Stimulated activated CD8-positive, alpha-beta memory T cell treated with anti-CD3 and anti-CD28 coated beads, Interleukin-2, amount 100 ng/mL, for 48 hours (primary cell): ENCODE data around the gene SCGB1C2.
A peak's percentile ranks its signal among the peaks of the same experiment; 100 is the strongest.

ENCODE experiments used
- DNase-seq, 2 donors: peaks; one replicate each; pipeline ENCODE4 v3.0.0-alpha.2; 2020; ENCODE audit warnings: low read depth in 2 of 2

The SCGB1C2 gene

DNA sequence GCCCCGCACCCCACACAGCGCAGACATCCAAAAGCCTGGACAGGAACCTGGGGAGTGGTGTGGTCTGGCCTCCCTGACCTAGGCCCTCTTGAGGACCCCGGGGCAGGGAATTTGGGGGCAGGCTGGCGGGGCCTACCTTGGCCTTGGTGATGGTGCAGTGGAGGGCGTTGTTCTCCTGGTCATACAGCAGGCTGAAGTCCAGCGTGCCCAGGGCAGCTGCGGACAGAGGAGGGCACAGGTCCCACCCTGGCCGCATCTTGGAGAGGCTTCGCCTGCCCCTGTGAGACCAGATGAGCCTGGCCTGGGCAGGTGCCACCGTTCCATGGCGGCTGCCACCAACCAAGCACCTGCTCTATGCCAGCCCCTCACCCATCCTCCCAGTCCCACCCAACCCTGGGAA, 35.0 kb downstream of the SCGB1C2 start:
- DNase-seq = no peak

DNA sequence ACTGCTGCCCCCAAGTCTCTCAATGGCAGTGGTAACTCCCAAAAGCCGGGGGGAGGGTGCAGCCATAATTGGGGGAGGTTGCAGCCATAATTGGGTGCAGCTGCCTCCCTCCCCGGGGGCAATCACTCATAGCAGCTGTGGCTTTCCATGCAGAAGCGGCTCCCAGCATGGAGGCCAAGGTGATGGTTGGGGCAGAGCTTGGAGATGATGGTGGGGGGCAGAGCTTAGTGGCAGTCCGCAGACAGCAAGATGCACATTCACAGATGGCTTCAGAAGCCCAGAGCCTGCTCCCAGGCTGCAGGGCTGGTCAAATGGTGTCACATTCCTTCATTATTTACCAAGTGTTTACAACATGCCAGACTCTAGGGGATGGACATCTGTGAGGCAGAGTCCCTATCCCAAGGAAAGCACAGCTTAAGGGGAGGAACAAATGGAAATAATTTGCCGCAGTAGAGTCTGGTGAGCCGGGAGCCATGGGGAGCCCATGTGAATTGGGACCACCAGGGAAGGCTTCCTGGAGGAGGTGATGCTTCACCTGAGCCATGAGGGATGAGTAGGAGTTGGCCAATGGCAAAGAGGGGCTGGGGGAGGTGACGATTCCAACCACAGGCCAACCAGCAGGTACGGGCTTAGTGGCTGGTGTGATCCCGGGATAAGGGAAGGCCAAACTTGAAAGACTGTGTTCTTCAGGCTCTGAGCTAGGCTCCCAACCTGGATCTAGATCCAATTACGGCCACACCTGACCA, 36.0 kb downstream of the SCGB1C2 start:
- no peak for DNase-seq

DNA sequence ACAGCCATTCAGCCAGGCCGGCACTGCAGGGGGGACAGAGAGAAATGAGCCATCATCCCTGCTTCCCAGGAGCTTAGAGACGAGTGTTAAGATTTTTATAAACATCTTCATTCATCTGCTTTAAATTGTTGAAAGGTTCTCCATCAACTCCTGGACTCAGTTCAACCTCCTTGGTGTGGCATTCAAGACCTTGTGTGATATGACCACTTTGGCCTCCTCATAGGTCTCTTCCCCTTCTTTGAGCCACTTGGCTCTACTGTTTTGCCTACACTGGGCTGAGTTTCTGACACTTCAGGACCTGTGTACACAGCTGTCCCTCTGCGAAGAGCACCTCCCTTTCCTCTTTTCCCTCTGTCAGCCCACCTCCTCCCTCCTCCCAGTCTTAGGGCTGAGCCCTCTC, 39.8 kb downstream of the SCGB1C2 start:
- DNase-seq = no peak

DNA sequence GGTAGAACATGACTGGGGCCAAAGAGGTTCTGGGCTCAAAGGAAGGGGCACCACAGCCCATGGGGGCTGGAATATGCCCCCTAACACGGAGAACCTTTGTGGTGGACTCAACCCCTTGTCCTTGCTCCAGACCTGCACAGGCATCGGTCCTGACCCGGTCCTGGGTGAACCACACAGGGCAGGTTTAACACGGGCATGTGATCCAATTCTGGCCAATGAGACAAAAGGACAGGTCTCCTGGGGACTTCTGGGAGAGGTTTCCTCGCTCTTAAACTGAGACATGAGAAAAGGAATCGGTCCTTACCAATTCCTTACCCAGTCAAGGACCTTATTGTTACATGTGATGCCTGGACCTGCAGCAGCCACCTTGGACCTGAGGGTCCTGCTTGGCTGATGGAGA, 40.4 kb downstream of the SCGB1C2 start:
- no peak for DNase-seq

DNA sequence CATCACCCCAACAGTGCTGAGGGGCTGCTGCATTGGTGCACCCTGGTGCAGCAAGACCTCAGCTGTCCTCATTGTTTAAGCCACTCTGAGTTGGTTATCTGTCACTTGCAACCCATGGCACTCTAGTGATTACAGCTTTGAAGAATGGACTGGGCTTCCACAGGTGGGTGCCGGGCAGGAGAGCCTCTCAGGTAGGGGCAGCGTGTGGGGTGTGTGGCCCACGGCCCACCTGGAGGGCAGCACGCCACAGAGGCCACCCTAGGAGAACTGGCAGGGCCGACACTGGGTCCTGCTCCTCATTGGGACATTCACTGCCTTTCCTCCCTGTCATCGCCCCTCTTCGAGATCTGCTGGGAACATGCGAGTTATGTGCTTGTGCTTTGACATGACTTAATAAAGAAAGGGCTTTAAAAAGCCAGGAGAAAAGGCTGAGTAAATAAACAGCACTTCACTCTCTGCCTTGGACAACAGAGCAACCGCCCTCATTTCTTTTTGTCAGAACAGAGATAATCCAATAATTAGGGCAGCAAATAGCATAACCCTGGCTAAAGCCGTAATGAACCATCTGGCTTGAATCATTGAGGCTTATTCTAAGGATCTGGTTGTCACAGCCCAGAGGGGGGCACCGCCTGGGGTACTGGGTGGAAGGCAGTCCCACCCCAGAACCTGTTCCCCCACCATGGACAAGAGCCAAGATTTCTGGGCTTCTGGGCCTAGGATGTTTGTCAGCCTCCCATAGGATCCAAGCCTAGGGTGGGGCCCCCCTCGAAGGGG, 41.1 kb downstream of the SCGB1C2 start:
- DNase-seq = no peak

DNA sequence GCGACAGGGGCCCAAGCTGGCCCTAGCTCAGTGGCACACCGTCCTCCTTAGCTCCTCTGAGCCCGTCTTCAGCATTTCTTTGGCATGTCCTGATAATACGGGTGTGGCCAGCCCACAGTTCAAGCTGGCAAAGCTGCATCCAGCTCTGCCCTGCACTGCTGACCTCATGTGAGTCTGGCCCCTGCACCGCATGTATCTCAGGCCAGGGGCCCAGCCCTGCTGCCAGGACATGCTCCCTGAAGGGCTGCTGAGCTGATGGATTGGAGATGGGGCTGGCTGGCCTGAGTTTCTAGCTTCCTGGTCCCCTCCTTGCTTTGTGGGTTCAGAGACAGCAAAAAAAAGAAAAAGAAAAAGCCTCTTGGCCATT, 41.7 kb downstream of the SCGB1C2 start:
- DNase-seq = no peak

DNA sequence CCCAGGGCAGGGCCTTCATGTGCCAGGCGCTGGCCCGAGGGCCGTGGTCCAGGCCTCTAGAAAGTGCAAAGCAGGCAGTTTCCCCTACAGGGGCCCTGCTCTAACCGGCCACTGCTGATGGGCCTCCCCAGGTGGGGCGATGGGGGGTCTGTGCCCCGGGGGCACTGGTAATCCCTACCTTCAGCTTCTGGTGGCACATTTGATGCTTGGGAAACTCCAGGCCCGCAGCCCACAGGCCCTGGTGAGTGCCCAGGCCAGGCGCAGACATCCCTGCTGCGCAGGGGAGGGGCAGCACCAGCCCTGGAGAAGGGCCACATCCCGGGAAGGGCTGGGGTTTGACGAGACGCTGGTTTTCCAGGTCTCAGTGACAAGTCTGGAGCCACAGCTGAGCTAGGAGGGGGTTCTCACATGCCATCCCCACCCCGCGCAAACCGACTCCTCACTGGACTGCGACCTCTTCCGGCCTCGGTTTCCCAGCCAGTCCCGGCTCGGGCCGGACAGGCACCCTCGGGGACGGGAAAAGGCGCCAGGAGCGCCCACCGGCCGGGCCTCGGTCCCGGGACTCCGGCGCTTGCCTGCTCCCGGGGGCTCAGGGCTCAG, 42.5 kb downstream of the SCGB1C2 start:
- no peak for DNase-seq

DNA sequence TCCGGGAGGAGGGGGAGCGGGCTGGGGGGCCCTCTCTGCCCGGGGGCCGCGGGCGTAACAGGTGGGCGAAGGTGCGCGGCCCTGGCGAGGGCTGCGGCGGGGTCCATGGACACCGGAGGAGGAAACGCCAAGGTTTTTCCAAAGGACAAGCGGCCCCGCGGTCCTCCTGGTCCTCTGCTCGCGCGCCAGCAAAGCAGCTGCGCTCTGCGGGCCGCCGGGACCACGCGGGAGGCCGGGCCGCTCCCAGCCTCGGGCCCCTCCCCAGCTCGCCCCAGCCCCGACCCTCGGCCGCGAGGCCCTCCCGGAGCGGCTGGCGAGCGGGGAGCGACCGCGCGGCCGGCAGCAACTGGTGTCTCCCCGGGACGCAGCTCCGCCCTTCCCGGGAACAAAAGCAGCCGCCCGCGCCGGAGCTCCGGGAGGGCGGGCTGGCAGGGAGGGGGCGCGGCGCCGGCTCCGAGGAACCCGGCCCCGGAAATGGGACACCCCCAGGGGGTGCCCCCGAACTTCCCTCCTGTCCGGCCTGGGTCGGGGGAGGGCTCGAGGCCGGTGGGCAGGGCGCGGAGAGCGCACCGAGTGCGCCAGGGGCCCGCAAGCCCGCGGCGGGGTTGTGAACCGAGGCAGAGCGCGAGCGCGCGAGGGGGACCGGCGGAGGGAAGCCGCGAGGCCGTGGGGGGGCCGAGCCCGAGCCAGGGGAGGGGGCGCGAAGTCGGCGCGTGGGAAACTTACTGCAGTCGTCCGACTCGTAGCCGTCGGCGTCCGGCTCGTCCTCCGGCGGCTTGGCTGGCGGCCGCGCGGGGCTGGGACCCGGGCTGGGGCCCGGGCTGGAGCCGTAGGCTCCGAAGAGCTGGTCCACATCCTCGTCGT, 43.2 kb downstream of the SCGB1C2 start:
- DNase-seq = no peak

DNA sequence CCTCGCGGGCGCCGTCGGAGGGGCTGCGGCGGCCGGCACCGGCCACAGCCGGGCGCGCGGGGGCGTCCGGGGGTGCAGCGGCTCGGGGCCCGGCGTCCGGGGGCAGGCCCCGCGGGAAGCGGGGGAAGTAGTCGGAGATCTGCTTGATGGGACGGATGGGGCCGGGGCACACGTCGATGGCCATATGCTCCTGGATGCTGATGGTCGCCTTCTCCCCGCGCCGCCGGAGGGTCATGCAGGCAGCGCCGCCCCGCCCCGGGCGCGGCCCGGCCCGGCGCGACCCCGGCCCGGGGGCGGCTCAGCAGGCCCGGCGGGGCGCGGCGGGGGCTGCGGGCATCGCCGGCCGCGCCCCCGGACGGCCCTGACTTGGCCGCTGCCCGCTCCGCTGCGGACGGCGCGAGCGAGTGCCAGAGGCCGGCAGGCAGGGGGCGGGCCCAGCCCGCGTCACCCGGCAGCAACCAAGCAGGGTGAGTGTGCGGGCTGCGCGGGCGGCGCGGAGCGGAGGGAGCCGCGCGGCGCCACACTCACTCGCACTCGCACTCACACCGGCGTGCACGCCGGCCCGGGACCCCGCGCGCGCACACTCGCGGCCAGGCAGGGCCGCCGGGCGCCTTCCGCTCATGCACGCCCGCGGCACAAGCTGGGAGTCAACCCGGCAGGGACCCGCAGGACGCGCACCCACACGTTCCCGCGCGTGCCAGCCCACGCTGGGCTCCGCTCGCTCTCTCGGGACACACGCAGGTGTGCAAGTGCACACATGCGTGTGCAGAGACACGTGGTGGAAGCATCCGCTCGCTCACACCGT, 44.1 kb downstream of the SCGB1C2 start, which contains the start of gene DOC2B:
TSS of gene DOC2B (minus strand) at position 406 of the 805 bp plus-strand sequence. CDS start at position 235, 171 bp downstream.
- no peak for DNase-seq

DNA sequence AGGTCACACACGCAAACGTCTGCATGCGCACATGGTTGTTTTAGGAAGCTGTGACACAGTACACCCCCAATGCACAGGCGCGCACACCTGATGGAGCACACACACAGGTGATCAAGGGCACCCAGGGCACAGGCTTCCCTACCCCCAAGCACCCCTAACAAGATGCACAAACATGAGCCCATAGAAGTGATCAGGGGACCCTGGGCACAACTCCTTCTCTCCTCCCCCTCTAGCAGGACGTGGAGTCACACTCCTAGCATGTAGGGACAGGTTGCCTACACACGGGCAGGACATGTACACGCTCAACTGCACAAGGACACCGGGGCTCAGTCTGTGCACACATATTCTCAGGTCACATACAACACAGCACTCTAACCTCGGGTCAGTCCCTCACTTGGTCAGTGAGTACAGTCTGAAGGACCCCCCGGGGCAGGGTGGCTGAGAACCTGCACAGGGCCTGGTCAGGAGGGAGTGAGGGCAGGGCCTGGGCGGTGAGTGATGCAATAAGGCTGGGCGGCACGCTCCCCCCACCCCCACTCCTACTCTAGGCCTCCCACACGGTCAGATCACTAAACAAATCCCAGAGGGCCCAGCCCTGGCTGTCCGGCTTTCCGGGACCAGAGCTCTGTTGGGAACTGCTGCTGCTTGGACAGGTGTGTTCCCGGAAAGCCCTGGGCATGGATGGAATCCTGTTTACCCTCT, 44.8 kb downstream of the SCGB1C2 start:
- no peak for DNase-seq

DNA sequence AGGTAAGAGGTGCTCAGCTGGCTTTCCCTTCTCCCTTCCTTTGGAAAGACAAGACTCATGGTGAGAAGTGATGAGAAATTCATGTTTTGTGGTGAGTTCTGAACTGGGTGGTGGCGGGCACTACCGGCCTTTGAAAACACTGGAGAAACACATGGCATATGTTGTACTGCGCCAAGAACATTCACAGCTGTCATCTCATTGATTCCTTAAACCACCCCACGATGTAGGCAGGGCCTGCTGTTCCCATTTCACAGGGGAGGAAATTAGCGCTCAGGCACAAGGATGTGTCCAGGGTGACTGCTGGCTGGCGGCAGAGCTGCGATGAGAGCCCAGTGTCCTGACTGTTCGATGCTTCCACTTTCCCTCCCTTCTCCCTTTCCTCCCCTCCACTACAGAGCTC, 45.7 kb downstream of the SCGB1C2 start:
- no peak for DNase-seq

DNA sequence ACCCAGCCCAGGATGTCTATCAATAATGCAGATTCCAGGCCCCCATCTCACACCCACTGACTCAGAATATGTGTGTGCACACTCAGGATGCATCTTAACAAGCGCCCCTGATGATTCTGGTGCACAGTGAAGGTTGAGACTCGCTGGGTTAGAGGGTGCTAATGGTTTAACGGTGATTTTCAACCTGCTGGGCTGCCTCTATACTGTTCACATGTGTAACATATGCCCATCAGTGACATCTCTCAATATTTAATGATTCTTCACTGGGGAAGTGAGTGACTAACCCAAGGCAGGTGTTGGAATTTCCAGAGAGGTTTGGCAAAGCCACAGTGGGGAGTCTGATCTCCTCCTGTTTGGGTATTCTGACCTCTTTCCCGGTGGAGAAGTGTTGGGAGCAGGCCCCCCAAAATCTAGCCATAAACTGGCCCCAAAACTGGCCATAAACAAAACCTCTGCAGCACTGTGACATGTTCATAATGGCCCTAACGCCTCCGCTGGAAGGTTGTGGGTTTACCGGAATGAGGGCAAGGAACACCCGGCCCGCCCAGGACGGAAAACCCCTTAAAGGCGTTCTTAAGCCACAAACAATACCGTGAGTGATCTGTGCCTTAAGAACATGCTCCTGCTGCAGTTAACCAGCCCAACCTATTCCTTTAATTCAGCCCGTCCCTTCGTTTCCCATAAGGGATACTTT, 48.2 kb downstream of the SCGB1C2 start:
- peak; percentile 14 to 15 for DNase-seq

DNA sequence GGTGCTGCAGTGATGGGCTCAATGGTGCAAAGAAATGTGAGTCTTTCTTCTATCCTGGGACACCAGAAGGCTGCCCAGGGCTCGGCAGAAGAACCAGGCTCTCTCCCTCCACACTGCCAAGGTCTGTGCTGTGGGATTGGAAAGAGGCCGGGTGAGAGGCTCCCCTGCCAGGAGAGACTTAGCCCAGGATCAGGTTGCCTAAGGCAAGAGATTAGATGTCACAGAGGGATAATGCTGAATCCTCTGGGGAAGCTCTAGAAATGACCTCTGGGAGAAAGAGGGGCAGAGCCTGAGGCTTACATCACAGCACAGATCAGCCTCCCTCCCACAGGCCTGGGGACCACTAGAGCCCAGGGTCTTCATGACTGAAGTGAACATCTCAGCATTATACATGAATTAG, 49.8 kb downstream of the SCGB1C2 start:
- no peak for DNase-seq
